SKM-1 treated with dmso at 0.1 percent for 144 hours (cell line): Measurements from ENCODE around the gene CHGA.
A peak's percentile ranks its signal among the peaks of the same experiment; 100 is the strongest.

ENCODE experiments used
- DNase-seq: peaks from one replicate; lab custom pipeline; 2025; ENCODE audit not compliant: unreplicated experiment; lab: John Stamatoyannopoulos, UW

The CHGA gene

DNA sequence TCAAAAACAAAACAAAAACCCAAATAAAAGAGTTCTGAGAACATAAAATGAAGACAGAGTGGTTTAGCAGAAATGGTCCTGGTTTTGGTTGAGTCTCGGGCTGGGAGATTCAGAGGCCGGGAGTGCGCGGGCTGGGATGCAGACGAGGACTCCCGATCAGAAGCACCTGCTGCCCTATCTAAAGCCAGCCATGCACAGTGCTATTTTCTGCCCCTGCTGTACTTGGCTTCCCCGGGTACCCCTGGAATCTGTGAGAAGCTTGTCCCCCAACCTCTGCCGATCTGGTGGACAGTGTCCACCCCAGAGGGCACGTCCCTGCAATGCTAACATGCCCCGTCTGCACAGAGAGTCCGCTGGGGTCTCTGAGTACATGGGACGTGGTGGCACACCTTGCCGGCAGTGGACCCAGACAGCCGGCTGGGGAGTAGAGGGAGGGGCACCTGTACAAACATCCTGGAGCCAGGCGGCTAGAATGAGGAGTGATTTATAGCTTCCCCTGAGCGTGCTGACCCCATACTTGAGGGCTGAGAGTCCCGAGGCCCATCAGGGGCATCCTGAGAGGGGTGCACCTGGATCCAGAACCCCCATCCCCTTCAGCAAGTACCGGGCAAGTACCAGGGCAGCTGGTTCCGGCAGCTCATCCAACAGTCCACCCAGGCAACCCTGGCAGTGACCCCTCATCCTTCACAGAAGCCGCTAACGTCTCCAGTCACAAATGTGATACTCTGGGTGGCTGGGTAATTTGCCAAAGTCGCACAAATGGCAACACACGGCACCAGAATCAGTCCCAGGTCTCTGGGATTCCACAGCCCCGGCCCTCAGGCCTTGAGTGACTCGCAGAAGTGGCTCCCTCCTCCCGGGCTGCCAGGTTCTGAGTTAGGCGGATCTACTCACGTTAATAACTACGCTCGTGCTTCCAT lies 37.1 kb downstream of the CHGA start:
- DNase-seq, result no peak

DNA sequence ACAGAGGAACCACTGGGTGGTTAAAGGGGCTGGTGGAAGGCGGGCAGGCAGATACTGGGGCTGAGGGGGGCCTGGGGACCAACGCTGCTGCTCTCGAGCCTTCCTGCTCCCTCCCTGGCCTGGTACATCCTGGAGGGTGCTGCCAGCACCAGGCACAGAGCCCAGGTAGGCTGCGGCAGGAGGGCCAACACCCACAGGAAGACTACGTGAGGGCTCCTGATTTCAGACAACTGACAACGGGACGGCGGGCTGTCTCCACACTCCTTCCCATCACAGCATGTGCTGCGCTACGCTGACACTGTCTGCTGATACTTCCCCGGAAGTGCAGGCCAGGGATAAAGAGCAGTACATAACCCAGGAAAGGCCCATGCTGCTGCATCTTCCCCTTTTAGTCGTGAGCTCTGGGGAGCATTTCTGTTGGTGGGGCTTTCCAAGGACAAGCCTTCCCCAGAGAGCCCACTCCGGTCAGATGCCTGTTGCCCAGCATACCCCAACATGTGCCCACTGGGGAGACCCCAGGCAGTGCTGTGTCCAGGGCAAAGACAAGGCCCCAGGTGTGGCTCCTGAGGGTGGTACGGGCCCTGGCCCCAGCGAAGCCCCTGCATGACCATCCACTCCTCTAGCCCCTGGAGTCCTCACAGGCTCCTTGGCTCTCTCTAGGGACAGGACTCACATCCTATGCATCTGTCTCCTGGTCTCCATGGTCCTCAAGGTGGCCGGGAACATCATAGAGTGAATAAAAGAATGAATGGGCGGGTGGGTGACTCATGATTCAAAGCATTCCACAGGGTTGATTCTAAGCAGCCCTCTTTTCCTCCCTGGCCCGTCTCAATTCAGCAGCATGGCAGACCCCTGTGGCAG lies 38.0 kb downstream of the CHGA start:
- no peak for DNase-seq

DNA sequence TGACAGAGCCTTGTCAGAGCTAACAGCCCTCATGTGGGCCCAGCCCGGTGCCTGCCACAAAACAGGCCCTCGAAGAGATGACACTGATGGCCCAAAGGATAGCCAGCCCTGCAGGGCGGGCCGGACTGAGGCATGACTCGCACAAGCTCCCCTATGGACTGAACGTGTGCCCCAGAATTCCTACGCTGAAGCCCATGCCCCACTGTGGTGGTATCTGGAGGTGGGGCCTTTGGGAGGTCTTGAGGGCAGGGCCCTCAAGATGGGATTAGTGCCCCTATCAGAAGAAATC lies 38.6 kb downstream of the CHGA start:
- DNase-seq, result no peak

DNA sequence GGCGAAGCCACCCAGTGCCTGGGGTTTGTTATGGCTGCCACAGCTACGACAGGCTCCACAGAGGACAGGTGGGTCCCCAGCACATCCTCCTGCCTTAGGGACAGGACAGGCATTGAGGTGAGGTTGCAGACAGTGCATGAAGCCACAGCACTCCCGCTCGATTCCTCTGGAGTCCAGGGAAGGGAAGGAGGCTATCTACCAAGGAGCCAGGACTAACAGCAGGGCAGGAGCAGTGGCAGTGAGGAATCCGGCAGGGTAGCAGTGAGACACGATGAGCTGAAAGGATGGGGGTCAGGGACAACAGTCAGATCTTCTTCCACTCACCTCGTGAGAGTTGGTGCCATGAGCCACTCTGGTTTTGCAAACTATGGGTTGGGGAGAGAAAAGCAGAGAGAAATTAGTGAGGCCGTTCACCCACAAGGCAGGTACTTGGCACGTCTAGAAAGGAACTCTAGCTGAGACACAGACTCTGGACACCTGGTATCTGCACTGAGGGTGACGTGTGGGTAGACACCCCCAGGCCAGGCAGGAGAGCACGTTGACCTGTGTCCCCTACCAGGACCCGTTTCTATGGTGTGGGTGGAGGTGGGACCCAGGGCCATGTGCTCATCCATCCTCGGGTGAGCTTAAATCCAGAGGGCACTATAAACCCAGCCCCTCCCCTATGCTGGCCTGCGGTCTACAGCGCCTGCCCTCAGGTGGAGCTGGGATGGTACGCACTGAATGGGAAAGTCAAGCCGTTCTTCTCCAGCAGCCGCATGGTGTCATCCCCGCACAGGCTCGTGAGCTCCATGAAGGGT lies 39.3 kb downstream of the CHGA start:
- no peak for DNase-seq

DNA sequence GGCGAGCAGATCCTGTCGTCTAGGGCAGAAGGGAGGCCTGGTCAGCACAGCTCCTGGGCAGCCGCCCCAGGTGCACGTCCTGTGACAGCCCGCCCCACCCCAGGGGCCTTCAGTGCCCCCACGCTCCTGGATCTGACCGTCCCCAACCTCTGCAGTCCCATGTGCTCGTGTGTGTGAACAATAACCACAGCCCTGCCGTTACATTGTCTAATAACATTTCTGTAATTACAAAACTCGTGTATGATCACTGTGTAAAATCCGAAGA lies 39.8 kb downstream of the CHGA start:
- no peak for DNase-seq

DNA sequence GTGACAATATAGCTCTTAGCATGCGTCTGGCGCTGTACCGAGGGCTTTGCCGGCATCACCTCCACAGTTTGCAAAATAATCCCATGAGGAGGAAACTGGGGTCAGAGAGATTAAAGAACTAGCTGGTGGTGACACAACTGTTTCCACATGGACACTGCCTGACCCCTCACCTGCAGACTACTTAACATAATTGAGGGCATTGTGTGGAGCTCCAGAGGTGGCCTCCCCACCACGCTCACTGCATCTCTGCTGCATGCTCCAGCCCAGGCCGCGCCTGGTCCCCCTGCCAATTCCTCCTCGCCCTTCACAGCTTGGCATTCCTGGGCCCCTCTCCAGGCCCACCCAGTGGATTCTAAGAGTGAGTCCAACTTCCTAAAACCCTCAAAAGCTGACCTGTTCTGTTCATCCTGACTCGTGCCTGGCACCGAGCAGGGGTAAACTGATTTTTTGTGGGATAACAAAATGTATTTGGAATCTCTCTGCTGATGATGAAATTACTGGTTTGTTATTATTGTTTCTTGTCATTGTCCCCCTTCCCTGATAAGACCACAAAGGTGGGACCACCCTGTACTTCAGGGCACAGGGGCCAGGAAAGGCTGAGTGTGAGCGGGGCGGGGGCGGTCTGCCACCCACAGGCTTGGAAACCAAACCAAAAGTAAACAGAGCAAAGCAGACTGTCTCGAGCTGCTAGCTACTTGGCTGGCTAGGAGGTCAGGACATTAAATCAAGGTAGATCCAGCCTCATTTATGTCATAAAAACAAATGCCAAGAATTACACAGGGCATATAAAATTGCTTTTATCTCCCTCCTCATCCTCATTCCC lies 40.6 kb downstream of the CHGA start:
- no peak for DNase-seq

DNA sequence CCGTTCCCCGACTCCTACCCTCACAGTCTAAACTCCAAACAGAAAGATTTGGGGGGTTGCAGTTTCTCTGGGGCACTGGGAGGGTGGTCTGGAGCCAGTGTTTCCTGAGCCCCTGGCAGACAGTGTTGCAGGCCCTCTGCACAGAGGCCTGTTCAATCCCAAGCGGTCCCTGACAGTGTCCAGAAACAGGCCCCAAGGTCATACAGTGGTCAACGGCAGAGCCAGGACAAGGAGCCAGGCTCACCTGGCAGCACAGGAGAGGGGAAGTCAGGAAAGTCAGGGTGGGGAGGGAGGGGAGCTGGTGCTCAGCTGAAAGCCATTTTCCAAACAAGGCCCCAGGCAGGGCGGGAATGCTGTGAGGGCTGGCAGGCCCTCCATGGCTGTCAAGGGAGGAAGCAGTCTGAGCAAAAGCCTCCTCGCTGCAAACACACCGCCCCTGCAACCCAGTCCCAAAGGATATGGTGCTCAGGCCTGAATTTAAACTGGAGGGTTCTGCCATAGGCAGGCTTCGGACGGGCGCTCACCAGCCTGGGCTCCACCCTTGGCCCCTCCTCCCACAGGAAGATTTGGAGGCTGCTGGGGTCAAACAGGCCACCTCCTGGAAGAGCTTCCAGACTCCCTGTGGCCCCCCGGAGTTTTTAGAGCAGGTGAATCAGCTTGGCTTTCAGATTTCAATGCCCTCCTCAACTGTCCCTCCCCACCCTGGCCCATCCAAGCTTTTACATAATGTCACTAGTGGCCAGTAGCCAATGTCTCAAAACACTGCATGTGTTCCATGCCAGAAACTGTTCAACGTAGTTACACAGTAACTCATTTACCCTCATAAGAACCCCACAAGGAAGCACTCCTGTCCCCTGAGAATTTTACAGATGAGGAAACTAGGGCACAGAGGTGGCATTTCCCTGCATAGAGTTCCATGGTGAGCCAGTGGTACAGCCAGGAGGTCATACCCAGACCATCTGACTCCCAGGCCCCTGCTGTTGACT lies 41.5 kb downstream of the CHGA start:
- no peak for DNase-seq

DNA sequence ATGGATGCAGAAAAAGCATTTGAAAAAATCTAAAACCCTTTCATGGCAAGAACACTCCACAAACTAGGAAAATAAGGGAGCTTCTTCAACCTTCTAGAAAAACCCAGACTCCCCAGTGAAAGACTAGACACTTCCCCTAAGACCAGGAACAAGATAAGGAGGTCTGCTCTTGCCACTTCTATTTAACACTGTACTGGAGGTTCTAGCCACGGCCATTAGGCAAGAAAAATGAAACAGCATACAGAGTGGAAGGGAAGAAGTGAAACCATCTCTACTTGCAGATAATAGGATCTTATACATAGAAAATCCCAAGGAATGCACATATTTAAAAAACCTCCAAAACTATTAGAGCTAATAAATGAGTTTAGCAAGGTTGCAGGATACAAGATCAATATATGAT lies 42.3 kb downstream of the CHGA start:
- DNase-seq, result no peak

DNA sequence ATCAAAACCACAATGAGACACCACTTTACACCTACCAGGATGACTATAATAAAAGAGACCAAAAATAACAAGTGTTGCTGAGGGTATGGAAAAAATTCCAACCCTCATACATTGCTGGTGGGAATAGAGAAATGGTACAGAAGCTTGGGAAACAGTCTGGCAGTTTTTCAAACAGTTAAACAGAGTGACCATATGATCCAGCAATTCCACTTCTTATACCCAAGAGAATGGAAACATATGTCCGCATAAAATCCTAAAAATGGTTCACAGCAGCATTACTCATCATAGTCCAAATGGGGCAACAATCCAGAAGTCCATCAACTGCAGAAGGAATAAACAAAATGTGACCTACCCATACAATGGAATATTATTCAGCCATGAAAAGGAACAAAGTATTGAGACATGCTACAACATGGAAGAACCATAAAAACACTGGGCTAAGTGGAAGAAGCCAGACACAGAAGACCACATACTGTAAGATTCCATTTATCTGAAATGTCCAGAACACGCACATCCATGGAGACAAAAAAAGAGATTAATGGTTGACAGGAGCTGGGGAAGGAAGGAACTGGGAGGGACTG lies 44.5 kb downstream of the CHGA start:
- DNase-seq, result no peak

DNA sequence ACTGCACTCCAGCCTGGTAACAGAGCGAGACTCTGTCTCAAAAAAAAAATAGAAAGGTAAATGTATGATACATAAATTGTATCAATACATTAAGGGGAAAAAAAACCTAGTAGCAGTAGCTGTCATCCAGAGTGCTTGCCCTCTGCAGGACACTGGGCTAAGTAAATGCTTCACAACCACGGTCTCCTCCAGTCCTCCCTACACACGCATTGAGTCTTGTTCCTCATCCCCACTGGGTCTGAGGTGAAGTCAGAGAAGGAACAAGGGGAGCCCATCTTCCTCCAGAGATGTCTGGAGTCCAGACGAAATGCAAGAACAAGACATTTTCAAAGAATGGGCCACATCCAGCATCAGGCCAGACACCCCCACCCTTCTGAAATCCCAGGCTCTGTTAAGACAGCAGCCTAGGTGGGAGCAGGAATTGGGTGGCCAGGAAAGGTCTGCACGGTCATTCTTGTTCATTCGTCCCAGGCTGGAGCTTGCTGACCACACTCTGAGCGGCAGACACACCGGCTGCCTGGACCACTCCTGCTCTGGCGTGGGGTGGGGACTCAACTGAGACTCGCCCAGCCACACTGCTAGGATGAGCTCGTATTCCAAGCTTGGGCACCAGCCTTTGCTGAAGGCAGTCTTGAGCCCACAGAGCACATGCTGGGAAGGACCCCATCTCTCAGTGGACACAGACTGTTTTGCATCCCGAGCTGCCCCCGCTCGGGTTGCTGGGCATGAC lies 45.5 kb downstream of the CHGA start:
- no peak for DNase-seq

DNA sequence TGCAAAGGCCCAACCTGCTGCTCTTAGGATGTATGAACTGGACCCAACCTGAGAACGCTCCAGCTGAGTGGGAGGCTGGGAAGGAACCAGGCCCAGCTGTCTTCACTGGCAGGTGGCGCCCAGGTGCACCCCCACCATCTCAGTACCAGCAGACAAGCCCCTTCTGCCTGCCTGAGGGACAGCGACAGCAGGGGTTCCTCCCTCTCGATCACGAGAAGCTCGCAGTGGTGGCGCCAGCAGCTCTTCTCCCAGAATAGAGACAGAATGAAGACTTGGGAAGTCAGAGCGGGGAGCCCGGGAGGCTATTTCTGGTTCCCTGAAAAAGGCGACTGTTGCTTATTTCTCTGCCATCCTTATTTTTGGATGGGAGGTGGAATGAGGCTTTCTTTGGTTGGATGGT lies 46.5 kb downstream of the CHGA start:
- DNase-seq, result no peak

DNA sequence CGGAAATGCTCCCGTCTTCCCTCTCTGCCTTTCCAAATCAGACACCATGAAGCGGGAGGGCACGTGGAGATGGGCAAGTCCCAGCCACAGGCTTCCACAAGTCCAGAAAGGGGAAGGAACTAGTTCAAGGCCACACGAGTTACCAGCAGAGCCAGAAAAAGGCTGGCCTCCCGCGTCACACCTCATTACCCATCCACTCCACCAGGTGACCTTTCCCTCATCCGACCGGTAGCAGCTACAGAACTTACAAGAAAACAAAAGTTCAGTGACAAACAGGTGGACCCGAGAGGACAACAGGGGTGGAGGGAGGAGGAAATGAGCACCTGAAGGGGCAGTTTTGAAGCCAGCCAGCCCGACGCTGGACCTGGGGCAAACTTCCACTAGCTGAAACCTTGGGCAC lies 46.9 kb downstream of the CHGA start:
- no peak for DNase-seq

DNA sequence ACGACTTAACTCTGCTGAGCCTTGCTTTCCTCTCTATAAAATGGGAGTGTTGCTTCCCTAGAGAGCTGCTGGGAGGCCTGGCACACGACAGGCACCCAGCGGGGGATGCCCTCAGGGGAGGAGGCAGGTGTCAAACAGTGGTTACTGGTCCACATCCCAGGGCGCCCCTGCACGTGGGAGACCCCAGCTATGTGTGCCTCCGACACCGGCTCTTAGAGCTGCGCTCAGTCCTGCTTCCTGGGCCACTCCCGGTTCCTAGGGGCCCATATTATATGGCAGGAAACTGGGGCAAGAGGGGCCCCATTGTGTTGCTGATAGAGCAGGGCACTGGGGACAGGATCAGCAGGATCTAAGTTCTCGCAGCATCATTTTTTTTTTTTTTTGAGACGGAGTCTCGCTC lies 47.3 kb downstream of the CHGA start:
- DNase-seq, result no peak

DNA sequence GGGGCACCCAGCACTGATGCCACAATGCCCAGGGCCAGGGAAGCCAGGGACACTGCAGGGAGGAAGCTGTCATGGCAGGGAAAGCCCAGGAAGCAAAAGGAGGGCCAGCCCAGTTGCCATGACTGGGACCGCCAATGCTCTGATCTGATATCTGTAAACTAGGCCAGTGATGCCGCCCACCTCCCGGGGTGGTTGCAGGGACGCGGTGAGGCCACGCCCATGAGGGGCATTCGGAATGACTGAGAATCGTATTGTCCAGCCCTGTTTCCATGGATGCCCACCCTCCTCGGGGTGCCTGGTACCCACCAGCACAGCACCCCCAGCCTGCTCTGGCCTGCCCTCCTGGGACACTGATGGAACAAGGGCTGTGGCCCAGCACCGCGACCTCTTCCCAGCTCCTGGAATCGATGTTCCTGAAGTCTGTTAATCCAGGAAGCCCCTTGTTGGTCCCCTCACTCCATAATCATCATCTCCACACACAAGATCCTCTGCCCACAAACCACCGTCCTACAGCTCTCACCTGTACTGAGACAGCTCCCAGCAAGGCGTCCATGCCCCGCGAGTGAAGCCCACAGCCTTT lies 48.7 kb downstream of the CHGA start:
- DNase-seq, result no peak

DNA sequence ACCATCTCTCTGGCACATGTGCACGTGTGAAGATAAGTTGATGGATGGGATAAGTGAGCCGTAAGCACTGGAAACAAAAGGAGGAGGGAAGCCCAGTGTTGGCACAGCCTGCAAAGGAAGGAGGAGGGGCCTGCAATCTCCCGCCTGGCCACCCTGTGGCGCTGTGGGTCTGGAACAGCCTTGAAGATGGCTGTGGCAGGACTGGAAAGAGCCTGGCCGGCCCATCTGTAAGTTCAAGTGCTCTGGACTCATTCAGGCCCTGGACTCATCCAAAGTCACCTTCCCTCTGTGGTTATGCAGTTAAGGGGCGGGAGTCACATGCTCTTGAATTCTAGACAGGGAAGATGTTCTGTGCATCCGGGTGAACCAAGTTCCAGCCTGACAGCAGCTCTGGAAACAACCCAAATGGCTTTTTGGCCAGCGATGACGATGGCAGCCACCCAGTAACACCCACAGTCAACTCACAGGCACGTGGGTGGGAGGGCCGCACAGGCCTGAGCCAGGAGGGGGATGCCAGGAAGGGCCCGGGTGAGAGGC lies 50.4 kb downstream of the CHGA start:
- peak; percentile 4 for DNase-seq

DNA sequence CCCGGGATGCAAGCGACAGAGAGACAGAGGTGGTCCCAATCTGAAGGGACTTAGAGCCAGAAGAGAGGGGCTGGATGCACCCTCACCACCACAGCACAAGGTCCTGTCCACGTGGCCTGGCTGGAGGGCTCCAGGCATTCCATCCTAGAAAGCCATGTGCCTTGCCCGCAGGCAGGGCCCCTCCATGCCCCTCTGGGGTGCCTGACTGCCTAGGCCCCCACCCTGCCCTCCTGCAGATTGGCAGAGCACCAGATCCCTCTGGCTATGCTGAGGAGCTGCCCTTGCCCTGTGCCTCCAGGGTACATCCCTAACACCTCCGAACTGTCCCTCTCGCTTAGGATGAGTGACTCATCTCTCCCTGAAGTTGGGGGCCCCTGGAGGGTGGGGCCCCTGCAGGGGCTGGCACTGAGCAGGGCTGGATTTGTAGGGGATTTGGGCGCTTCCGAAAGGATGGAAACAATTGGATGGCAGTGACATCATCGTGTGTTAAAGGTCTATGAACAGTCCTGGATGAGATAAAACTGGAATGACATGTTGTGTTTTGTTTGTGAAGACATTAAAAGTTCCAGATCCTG lies 50.9 kb downstream of the CHGA start:
- no peak for DNase-seq

DNA sequence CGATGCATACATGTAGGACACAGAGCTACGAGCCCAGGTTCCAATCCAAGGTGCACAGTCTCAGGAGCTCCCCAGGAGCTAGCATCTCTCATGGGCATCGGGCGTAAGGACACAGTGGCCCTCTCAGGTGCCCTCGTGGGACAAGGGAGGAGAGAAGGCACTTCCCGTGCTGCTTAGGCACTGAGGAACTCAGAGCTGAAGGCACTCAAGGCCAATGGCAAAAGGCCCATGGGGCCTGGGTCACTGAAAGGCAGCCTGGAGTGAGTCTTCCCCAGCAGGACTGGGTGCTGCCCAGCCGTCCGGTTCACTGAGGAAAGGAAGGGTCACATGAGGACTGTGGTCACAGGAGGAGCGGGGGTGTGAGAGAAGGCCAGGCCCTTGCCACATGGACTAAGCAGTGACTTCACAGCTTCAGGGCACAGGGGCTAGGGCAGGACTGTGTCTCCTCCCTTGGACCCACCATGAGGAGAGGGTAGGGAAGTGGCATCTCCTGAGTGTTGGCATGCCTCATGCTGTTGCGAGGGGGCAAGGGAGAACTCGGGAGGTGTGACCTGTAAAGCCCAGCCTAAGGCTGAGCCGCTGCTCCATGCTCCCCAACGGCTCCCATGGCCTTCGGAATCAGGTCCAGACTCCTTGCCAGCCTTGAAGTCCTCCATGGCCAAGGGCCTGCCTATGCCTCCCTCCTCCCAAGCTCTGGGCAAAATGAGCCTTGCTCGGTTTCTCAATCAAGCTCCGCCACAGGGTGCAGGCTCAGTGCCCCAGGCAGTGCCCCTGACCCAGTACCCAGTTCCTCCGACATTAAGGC lies 51.8 kb downstream of the CHGA start:
- DNase-seq, result no peak
